Nephron (organoid): ENCODE measurements around the gene EBLN2.
A peak's percentile ranks its signal among the peaks of the same experiment; 100 is the strongest.

ENCODE experiments used
- H3K27ac Mint-ChIP-seq, 3 experiments: 2 replicates each; pipeline ENCODE4 v1.8.0; 2020; ENCODE audit warnings: mixed read lengths in 3 of 3, mild to moderate bottlenecking in 2 of 3, moderate library complexity in 1 of 3
- H3K27me3 Mint-ChIP-seq: 2 replicates; pipeline ENCODE4 v1.8.0; 2021; ENCODE audit warnings: low read depth, mild to moderate bottlenecking, moderate library complexity, mixed read lengths
- H3K36me3 Mint-ChIP-seq: 2 replicates; pipeline ENCODE4 v1.8.0; 2020; ENCODE audit warnings: low read depth, mixed read lengths
- H3K4me1 Mint-ChIP-seq: 2 replicates; pipeline ENCODE4 v1.8.0; 2020; ENCODE audit warnings: mixed read lengths
- H3K4me3 Mint-ChIP-seq, 3 experiments: 2 replicates each; pipeline ENCODE4 v1.8.0; 2020; ENCODE audit warnings: mild to moderate bottlenecking in 3 of 3, mixed read lengths in 3 of 3, moderate library complexity in 2 of 3
- H3K9me3 Mint-ChIP-seq: 2 replicates; pipeline ENCODE4 v1.8.0; 2020; ENCODE audit warnings: mixed read lengths
- TF ChIP-seq, protein P1 (sequence below), 3 experiments: fragments of 200-600 bp; sonication (generic); IDR thresholded peaks; one replicate each; pipeline ENCODE4 v1.5.0; 2021; ENCODE audit warnings: antibody characterized with exemption in 3 of 3; ENCODE audit not compliant: unreplicated experiment in 3 of 3

EBLN2 gene

DNA sequence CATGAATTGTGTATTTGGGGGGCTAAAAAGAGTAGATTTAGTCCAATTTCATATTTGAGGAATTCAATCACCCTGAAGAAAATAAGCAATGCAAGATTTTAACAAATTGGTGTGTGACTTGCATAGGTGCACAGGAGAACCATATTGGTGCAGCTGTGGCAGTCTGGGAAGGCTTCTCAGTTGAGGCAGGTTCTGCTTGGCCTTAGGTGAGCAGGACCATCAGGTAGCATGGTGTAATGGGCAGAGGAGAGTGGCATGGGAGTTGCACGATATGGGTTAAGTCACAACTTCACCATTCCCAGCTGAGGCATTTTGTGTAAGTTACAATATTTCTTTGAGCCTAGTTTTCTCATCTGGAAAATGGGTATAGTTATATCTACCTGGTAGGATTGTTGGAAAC is 10.5 kb downstream of the EBLN2 start:
- H3K27ac Mint-ChIP-seq = no peak overlapping the region
- H3K27me3 Mint-ChIP-seq = no peaks in the 10 kb centered on the region
- H3K4me1 Mint-ChIP-seq = peaks cover 35% of the 10 kb centered on the region
- TF ChIP-seq, protein P1, sequence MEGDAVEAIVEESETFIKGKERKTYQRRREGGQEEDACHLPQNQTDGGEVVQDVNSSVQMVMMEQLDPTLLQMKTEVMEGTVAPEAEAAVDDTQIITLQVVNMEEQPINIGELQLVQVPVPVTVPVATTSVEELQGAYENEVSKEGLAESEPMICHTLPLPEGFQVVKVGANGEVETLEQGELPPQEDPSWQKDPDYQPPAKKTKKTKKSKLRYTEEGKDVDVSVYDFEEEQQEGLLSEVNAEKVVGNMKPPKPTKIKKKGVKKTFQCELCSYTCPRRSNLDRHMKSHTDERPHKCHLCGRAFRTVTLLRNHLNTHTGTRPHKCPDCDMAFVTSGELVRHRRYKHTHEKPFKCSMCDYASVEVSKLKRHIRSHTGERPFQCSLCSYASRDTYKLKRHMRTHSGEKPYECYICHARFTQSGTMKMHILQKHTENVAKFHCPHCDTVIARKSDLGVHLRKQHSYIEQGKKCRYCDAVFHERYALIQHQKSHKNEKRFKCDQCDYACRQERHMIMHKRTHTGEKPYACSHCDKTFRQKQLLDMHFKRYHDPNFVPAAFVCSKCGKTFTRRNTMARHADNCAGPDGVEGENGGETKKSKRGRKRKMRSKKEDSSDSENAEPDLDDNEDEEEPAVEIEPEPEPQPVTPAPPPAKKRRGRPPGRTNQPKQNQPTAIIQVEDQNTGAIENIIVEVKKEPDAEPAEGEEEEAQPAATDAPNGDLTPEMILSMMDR (IDR thresholded peaks at IDR 0.05; ENCODE audit: unreplicated experiment in 3 of 3) = no peak
- H3K36me3 Mint-ChIP-seq = no peaks in the 10 kb centered on the region
- no peaks in the 10 kb centered on the region for H3K9me3 Mint-ChIP-seq
- H3K4me3 Mint-ChIP-seq = no peak overlapping the region

DNA sequence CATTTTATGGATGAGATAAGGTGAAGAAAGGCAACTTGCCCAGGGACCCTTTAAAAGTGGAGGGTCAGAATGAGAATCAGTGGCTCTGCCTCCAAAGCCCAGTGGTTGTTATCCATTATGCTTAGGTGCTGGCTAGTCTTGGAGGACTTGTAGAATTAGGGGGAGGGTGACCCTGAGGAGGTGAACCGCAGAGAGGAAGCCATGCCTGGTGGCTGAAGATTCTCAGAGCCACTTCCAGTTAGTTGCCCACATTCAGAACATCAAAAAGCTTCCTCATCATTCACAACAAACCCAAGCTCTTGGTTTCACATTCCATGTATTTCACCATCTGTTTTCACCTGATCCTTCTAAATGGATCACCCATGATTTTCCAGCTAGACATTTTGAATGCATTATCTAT is 11.2 kb downstream of the EBLN2 start:
- Mint-ChIP-seq H3K27ac (no peak overlapping the region), H3K4me1 (peaks cover 35% of the 10 kb centered on the region), H3K27me3 (no peaks in the 10 kb centered on the region), H3K9me3 (no peaks in the 10 kb centered on the region), H3K36me3 (no peaks in the 10 kb centered on the region), H3K4me3 (no peak overlapping the region)
- TF ChIP-seq, protein P1 (IDR thresholded peaks at IDR 0.05; ENCODE audit: unreplicated experiment in 3 of 3) = no peak

DNA sequence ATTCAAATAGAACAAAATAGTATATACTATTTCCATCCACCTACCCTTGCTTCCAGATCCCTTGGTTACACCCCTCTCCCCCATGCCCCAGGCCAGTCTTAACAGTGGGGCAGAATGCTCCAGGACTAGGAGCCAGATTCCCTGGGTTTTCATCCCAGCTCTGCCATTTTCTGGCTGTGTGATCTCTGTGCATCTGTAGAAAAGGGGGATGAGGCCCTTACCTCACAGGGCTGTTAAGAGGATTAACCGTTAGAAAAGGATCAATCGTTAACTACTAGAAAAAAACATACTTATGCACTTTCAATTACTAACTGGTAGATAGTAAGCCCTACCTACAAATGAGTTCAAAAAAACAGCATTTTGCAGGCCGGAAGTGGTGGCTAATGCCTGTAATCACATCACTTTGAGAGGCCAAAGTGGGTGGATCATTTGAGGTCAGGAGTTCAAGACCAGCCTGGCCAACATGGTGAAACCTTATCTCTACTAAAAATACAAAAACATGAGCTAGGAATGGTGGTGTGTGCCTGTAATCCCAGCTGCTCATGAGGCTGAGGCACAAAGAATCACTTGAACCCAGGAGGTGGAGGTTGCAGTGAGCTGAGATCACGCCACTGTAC is 11.7 kb downstream of the EBLN2 start:
- peaks cover 35% of the 10 kb centered on the region for H3K4me1 Mint-ChIP-seq
- H3K9me3 Mint-ChIP-seq = no peaks in the 10 kb centered on the region
- H3K4me3 Mint-ChIP-seq = no peak overlapping the region
- peak overlapping the region in 1 of 3 experiments; percentile 39 for H3K27ac Mint-ChIP-seq
- H3K27me3 Mint-ChIP-seq = no peaks in the 10 kb centered on the region
- TF ChIP-seq, protein P1 (IDR thresholded peaks at IDR 0.05; ENCODE audit: unreplicated experiment in 3 of 3) = no peak
- H3K36me3 Mint-ChIP-seq = no peaks in the 10 kb centered on the region

DNA sequence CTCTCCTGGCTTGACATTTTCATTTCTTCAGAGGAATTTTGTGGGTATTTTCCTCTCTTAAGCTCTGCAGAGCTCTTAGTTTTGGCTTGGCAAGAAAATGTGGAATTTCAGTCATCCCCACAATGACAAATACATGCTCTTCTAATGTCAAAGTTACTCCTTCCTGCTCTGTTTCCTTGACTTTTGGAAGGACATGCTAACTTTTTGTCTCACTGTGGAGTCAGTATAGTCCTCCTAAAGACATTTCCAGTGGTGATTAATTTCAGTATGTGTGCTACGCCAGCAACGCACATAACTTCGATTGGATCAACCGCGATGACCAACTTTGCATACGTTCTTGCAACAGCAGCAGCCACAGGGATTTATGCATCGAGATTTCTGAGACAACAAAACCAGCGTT is 13.3 kb downstream of the EBLN2 start:
- TF ChIP-seq, protein P1 (IDR thresholded peaks at IDR 0.05; ENCODE audit: unreplicated experiment in 3 of 3) = no peak
- H3K27me3 Mint-ChIP-seq = no peaks in the 10 kb centered on the region
- H3K4me1 Mint-ChIP-seq = peaks cover 35% of the 10 kb centered on the region
- H3K27ac Mint-ChIP-seq = no peak overlapping the region
- no peaks in the 10 kb centered on the region for H3K9me3 Mint-ChIP-seq
- no peak overlapping the region for H3K4me3 Mint-ChIP-seq
- H3K36me3 Mint-ChIP-seq = no peaks in the 10 kb centered on the region

DNA sequence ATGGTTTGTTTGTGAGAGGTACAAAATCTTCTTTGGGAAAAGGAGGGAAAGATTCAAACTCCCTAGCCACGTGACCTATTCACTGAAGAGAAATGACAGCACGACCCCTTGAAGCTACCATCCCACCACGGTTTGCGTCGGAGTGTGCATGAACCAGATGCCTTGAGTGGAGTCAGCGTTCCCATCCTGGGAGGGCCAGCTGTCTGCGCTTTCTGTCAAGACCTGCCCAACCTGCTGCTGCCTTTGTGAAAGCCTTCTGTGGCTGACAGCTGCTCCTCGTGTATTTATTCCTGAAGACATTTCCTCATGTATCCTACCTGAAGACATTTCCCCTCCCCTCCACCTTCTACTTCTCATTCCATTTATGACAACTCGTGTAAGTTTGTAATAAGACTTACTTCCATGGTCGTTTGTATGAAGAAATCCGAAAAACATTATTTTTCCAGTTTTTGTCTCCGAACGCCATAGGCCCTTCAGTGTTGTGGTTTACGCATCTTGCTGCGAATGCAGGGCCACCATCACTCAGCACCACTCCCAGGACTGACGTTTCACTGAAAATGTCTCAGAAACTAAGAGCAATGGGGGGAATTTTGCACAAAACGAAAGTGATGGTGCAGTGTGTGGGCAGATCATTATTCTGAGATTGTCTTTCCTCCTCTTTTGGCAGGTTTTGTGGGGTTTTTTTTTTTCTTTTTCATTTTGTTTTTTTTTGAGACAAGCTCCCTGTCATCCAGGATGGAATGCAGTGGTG is 18.9 kb downstream of the EBLN2 start:
- Mint-ChIP-seq H3K4me3 (no peak overlapping the region), H3K4me1 (peaks cover 9% of the 10 kb centered on the region), H3K9me3 (no peaks in the 10 kb centered on the region), H3K36me3 (no peaks in the 10 kb centered on the region), H3K27ac (no peak overlapping the region), H3K27me3 (no peaks in the 10 kb centered on the region)
- TF ChIP-seq, protein P1 (IDR thresholded peaks at IDR 0.05; ENCODE audit: unreplicated experiment in 3 of 3) = no peak

DNA sequence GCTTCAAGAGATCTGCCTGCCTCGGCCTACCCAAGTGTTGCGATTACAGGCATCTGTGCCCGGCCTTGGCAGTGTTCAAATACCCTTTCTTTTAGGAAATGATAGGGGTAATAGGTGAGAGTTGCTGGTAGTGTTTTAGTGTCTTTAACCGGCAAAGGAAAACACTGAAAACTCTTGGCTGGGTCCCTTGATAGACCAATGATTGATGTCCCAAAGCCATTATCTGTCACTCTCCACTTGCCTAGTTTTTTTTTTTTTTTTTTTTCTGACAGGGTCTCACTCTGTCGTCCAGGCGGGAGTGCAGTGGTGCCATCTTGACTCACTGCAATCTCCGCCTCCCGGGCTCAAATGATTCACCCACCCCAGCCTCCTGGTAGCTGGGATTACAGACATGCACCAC is 19.7 kb downstream of the EBLN2 start:
- no peak overlapping the region for H3K27ac Mint-ChIP-seq
- no peak overlapping the region for H3K4me3 Mint-ChIP-seq
- peaks cover 9% of the 10 kb centered on the region for H3K4me1 Mint-ChIP-seq
- no peaks in the 10 kb centered on the region for H3K27me3 Mint-ChIP-seq
- H3K36me3 Mint-ChIP-seq = no peaks in the 10 kb centered on the region
- H3K9me3 Mint-ChIP-seq = no peaks in the 10 kb centered on the region
- TF ChIP-seq, protein P1 (IDR thresholded peaks at IDR 0.05; ENCODE audit: unreplicated experiment in 3 of 3) = no peak
